Posterior vena cava (tissue), 2 donors: Measurements from ENCODE around the gene POLDIP3. TPM values are rescaled to one million over a fixed set of nuclear protein-coding genes. Genes with fewer than 3 reads are reported as not detected.
A peak's percentile ranks its signal among the peaks of the same experiment; 100 is the strongest.
"Not testable (repeated sequence)": the region's sequence is repeated elsewhere in the genome, so short reads cannot be mapped to it uniquely, and the experiment has no call there.

Source experiments
- DNase-seq: peaks from one replicate; pipeline ENCODE4 v3.0.0-alpha.2; 2020; ENCODE audit warnings: low spot score
- intact Hi-C, 2 donors: fragments of 100-400 bp; cut with DNase I; formaldehyde crosslinking; loops; one replicate each; pipeline versions ENCODE4 v1.14.1 to v1.14.2; 2022 to 2023
- total RNA-seq, 2 donors: library from RNA; stranded (reverse); fragmentation: NEBNext Ultra II Directional; extraction: Animal tissue kit (Norgen Biotek cat#: 25700); gene quantifications; one replicate each; pipeline ENCODE4 v1.2.1, GENCODE V29; 2021
- donor health status: DM: yes; HTN: yes; CAD: no.
- donor health status: DM: yes; HTN: yes; CAD: no.

Gene POLDIP3
- total RNA-seq, 2 donors from 2014 or later, result 42.8 to 47.5 TPM

- no peak for DNase-seq
- intact Hi-C loops, result loop anchor here in 1 of 2 donors (5.0 kb wide), 1 partner anchor 40 kb away; no protein-coding TSS in a partner anchor
Observed at GRCh38 chr22:42596863-42597530, 17.7 kb downstream of the POLDIP3 start.

- intact Hi-C loops, result loop anchor here in 1 of 2 donors (5.0 kb wide), 1 partner anchor 39 kb away; no protein-coding TSS in a partner anchor
- no peak for DNase-seq
Observed at GRCh38 chr22:42596336-42596735, 18.3 kb downstream of the POLDIP3 start.

- no peak for DNase-seq
- intact Hi-C loops, result loop anchor here in 1 of 2 donors (5.0 kb wide), 1 partner anchor 38 kb away; no protein-coding TSS in a partner anchor
Observed at GRCh38 chr22:42595434-42595833, 19.2 kb downstream of the POLDIP3 start.

- DNase-seq, result no peak
- intact Hi-C loops, result no loop called here
Observed at GRCh38 chr22:42591987-42592386, 22.7 kb downstream of the POLDIP3 start.

GRCh38 chr22:42587588-42588175, 27.0 kb downstream of the POLDIP3 start:
- DNase-seq, result no peak
- intact Hi-C loops, result no loop called here

- intact Hi-C loops, result no loop called here
Observed at GRCh38 chr22:42586381-42586780, 28.3 kb downstream of the POLDIP3 start.

GRCh38 chr22:42585096-42585495, 29.6 kb downstream of the POLDIP3 start:
- intact Hi-C loops, result no loop called here

More at GRCh38 chr22:42586381-42586780, 28.3 kb downstream of the POLDIP3 start:
- DNase-seq, result no peak

GRCh38 chr22:42584364-42584940, 30.2 kb downstream of the POLDIP3 start:
- intact Hi-C loops, result no loop called here
- DNase-seq, result no peak

More at GRCh38 chr22:42585096-42585495, 29.6 kb downstream of the POLDIP3 start:
- DNase-seq, result no peak

GRCh38 chr22:42582987-42583386, 31.7 kb downstream of the POLDIP3 start:
- DNase-seq, result no peak
- intact Hi-C loops, result no loop called here

GRCh38 chr22:42581762-42582716, 32.6 kb downstream of the POLDIP3 start:
- intact Hi-C loops, result no loop called here
- DNase-seq, result peak; percentile 94

GRCh38 chr22:42581194-42581761, 33.4 kb downstream of the POLDIP3 start:
- intact Hi-C loops, DNase-seq: not testable (repeated sequence)

GRCh38 chr22:42580040-42580439, 34.6 kb downstream of the POLDIP3 start:
- intact Hi-C loops, DNase-seq: not testable (repeated sequence)

- DNase-seq, result no peak
- intact Hi-C loops, result no loop called here
Observed at GRCh38 chr22:42577623-42578240, 37.0 kb downstream of the POLDIP3 start.

GRCh38 chr22:42577141-42577540, 37.5 kb downstream of the POLDIP3 start:
- DNase-seq, intact Hi-C loops: not testable (repeated sequence)

GRCh38 chr22:42575996-42576574, 38.6 kb downstream of the POLDIP3 start:
- not testable (repeated sequence) for DNase-seq

GRCh38 chr22:42574468-42574867, 40.2 kb downstream of the POLDIP3 start:
- not testable (repeated sequence) for DNase-seq

More at GRCh38 chr22:42575996-42576574, 38.6 kb downstream of the POLDIP3 start:
- intact Hi-C loops, result not testable (repeated sequence)

GRCh38 chr22:42574046-42574445, 40.6 kb downstream of the POLDIP3 start:
- intact Hi-C loops, DNase-seq: not testable (repeated sequence)

More at GRCh38 chr22:42574468-42574867, 40.2 kb downstream of the POLDIP3 start:
- intact Hi-C loops, result not testable (repeated sequence)

- intact Hi-C loops, DNase-seq: not testable (repeated sequence)
Observed at GRCh38 chr22:42571068-42571467, 43.6 kb downstream of the POLDIP3 start.
